DND-41 (cell line): ENCODE data around the gene KRTAP5-6.

Experiments
- ATAC-seq: fragments of 200-7000 bp; cut with Tn5 transposase; 3 replicates; pipeline ENCODE4 v1.9.1; 2021; ENCODE audit warnings: low read depth; ENCODE audit not compliant: insufficient read depth
- DNase-seq: peaks from one replicate; pipeline ENCODE4 v3.0.0-alpha.2; 2020
- H2AFZ ChIP-seq: 2 replicates; pipeline ENCODE4 v1.6.0; 2012; ENCODE audit warnings: low read depth, low read length
- H3K27ac ChIP-seq: 2 replicates; pipeline ENCODE4 v1.5.1; 2012; ENCODE audit warnings: low read length, inconsistent platforms
- H3K27me3 ChIP-seq: fragments of 200-600 bp; sonication (generic); 2 replicates; pipeline ENCODE4 v1.6.0; 2012; ENCODE audit warnings: low read length, mild to moderate bottlenecking, inconsistent platforms; ENCODE audit not compliant: insufficient read depth, poor library complexity
- H3K36me3 ChIP-seq: 2 replicates; pipeline ENCODE4 v1.5.1; 2012; ENCODE audit warnings: low read length, inconsistent platforms; ENCODE audit not compliant: insufficient read depth
- H3K4me1 ChIP-seq: 2 replicates; pipeline ENCODE4 v1.5.1; 2012; ENCODE audit warnings: mild to moderate bottlenecking, low read length; ENCODE audit not compliant: insufficient read depth
- H3K4me2 ChIP-seq: 2 replicates; pipeline ENCODE4 v1.6.0; 2012; ENCODE audit warnings: mild to moderate bottlenecking, moderate library complexity, low read length, inconsistent platforms; ENCODE audit not compliant: insufficient read depth
- H3K4me3 ChIP-seq, 2 experiments: fragments of 200-600 bp in 1 of 2; shearing (Covaris generic) in 1 of 2; 2 replicates each; pipeline ENCODE4 v1.5.1; 2012 to 2016; ENCODE audit warnings: inconsistent platforms in 2 of 2, low read length in 2 of 2, mild to moderate bottlenecking in 2 of 2, low read depth in 1 of 2, moderate library complexity in 1 of 2
- H3K79me2 ChIP-seq: 2 replicates; pipeline ENCODE4 v1.6.0; 2012; ENCODE audit warnings: low read length, inconsistent platforms; ENCODE audit not compliant: insufficient read depth
- H3K9ac ChIP-seq: 2 replicates; pipeline ENCODE4 v1.6.0; 2012; ENCODE audit warnings: low read depth, mild to moderate bottlenecking, inconsistent platforms, low read length, moderate library complexity
- H3K9me3 ChIP-seq: 2 replicates; pipeline ENCODE4 v1.5.1; 2012; ENCODE audit warnings: low read length, moderate library complexity, mild to moderate bottlenecking, inconsistent platforms; ENCODE audit not compliant: insufficient read depth, severe bottlenecking
- H4K20me1 ChIP-seq: 2 replicates; pipeline ENCODE4 v1.6.0; 2012; ENCODE audit warnings: low read length; ENCODE audit not compliant: insufficient read depth
- CTCF ChIP-seq: IDR thresholded peaks from 2 replicates; pipeline ENCODE4 v1.5.1; 2012; ENCODE audit warnings: borderline replicate concordance, low read length, moderate library complexity, mild to moderate bottlenecking; ENCODE audit not compliant: poor library complexity, severe bottlenecking; ENCODE audit errors: extremely low read depth
- EZH2 ChIP-seq: IDR thresholded peaks from 3 replicates; pipeline ENCODE4 v1.6.1; 2012; ENCODE audit warnings: borderline replicate concordance, low read depth, mild to moderate bottlenecking, moderate library complexity, low read length, inconsistent platforms; ENCODE audit not compliant: severe bottlenecking

KRTAP5-6 gene

DNA sequence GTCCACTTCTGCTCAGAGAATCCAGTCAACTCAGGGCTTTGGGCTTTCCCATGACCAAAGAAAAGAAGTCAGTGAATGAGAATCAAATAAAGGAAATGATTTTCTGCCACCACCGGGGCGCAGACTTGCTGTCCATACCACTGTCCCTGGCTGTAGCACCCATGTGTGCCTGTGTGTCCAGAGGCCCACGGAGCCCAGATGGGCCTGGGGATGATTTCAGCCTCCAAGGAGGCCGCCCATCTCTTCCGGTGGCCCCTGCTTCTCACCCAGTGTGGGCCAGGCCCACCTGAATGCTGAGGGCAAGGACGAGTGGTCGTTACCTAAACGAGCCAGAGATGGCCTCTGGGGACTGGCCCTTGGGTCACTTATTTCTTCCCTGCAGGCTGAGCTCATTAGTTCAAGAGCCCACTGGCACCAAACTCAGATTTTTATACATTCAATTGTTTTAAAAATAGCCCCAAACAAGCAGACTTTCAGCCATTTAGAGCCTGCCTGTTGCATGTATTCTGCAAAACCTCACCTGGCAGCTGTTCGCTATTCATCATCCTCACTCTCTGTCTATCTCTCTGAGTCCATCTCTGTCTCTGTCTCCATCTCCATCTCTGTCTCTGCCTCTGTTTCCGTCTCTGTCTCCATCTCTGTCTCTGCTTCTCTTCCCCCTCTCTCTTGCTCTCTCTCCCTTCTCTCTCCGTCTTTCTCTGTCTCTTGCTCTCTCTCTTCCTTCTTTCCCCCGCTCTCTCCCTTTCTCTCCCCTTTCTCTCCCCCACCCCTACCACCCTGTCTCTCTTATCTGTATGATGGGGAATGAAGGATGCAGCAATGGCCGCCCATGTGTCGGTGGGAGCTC, 43.2 kb upstream of the KRTAP5-6 start:
- Histone ChIP-seq H4K20me1 (0 out of 2 replicates have a peak, but pooled peaks cover 7% of the 10 kb centered on the region), H3K4me1 (0 out of 2 replicates have a peak, but pooled peaks cover 4% of the 10 kb centered on the region), H3K9ac (no peak overlapping the region), H3K79me2 (no peaks in the 10 kb centered on the region), H2AFZ (peak overlapping the region; percentile 5; the same call in 1 of the 2 replicates), H3K27me3 (no peaks in the 10 kb centered on the region), H3K9me3 (no peaks in the 10 kb centered on the region), H3K4me3 (no peak overlapping the region), H3K27ac (no peak overlapping the region), H3K36me3 (no peaks in the 10 kb centered on the region), H3K4me2 (no peak overlapping the region)
- no peak for TF ChIP-seq CTCF
- TF ChIP-seq EZH2: no peak
- no peak for ATAC-seq
- no peak for DNase-seq

- no peaks in the 10 kb centered on the region for H3K79me2 ChIP-seq
- H2AFZ ChIP-seq: no peak overlapping the region
- no peak overlapping the region for H3K27ac ChIP-seq
- DNase-seq (no peak), ATAC-seq (no peak)
- no peaks in the 10 kb centered on the region for H3K36me3 ChIP-seq
- H3K4me1 ChIP-seq: 0 out of 2 replicates have a peak, but pooled peaks cover 4% of the 10 kb centered on the region
- no peaks in the 10 kb centered on the region for H3K9me3 ChIP-seq
- no peak overlapping the region for H3K4me3 ChIP-seq
- H3K4me2 ChIP-seq: no peak overlapping the region
- H4K20me1 ChIP-seq: 0 out of 2 replicates have a peak, but pooled peaks cover 7% of the 10 kb centered on the region
- TF ChIP-seq CTCF: no peak
- TF ChIP-seq EZH2: no peak
- peaks cover 4% of the 10 kb centered on the region for H3K27me3 ChIP-seq
- no peak overlapping the region for H3K9ac ChIP-seq
Measured at GRCh38 chr11:1654388-1655167, 42.4 kb upstream of the KRTAP5-6 start.

DNA sequence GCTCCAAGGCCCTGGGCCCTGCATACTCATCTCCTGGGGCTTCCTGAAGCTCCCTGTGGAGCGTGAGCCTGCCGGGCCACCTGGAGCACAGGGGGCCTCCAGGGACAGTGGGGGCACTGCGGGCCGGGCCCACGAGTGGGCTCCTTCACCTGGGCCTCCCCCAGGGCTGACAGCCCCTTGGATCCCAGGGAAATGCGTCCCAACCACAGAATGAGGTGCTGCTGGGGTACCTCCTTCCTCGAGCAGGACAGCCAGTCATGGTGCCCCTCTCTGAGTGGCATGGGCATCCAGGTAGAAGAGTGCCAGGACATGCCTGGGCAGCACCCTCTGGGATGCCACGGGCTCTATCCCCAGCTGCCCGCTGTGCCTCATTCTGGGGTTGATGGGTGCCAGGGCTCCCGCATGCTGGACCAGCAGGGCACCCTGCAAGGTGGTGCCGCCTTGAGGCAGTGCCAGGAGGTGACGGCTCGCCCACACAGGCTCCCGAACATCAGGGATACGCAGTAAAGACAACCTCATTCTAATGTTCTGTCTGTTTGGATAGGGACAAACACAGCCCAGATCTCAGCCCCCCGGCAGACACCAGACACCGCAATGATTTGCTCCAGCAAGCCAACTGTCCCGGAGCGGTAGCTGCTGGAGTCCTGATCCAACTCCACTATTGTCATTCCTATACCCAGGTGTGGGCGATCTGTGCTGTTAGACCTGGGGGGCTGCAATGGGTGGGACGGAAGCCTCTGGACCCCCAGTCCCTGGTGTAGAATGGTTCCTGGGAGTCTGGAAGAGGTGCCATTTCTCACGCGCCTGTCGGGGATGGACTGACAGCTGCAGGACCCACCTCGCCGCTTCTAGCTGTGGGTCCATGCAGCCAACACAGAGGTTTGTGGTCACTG, 41.6 kb upstream of the KRTAP5-6 start:
- TF ChIP-seq CTCF (no peak), EZH2 (no peak)
- DNase-seq (no peak), ATAC-seq (no peak)
- H3K9me3 ChIP-seq: no peaks in the 10 kb centered on the region
- no peak overlapping the region for H3K4me3 ChIP-seq
- H3K9ac ChIP-seq: no peak overlapping the region
- no peak overlapping the region for H3K27ac ChIP-seq
- no peak overlapping the region for H2AFZ ChIP-seq
- H3K79me2 ChIP-seq: no peaks in the 10 kb centered on the region
- H3K4me2 ChIP-seq: no peak overlapping the region
- no peaks in the 10 kb centered on the region for H3K36me3 ChIP-seq
- H4K20me1 ChIP-seq: 0 out of 2 replicates have a peak, but pooled peaks cover 2% of the 10 kb centered on the region
- H3K27me3 ChIP-seq: peaks cover 9% of the 10 kb centered on the region
- H3K4me1 ChIP-seq: 0 out of 2 replicates have a peak, but pooled peaks cover 4% of the 10 kb centered on the region
